ENCODE data around the gene UBXN2A. TPM values are rescaled to one million over a fixed set of nuclear protein-coding genes. Genes with fewer than 3 reads are reported as not detected.

Gene UBXN2A
- total RNA-seq, 1 experiment from 2014 or later: 12.0 TPM

DNA sequence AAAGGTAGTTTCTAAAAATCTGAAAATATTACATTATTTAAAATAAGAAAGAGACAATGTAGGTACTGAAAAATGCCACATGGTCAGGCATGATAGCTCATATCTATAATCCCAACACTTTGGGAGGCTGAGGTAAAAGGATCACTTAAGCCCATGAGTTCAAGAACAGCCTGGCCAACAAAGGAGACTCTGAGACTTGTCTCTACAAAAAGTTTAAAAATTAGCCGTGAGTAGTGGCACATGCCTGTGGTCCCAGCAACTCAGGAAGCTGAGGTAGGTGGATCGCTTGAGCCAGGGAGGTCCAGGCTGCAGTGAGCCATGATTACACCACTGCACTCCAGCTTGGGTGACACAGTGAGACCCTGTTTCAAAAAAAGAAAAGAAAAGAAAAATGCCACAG, 35.1 kb upstream of the UBXN2A start:
- no peaks in the 10 kb centered on the region for H3K9me3 ChIP-seq (ENCODE audit: low read length)
- H3K4me1 ChIP-seq (ENCODE audit: low read length): peaks cover 35% of the 10 kb centered on the region
- peak overlapping the region; percentile 77 for H3K27ac ChIP-seq (ENCODE audit: low read length)
- H3K4me3 ChIP-seq (ENCODE audit: low read length): no peak overlapping the region
- no peaks in the 10 kb centered on the region for H3K9me2 ChIP-seq (replicated peaks; ENCODE audit: insufficient read depth, low read length)
- H3K4me2 ChIP-seq (ENCODE audit: low read depth, low read length, poor library complexity, severe bottlenecking): peak overlapping the region; percentile 69
- no peak for DNase-seq
- no peaks in the 10 kb centered on the region for H3K36me3 ChIP-seq (ENCODE audit: insufficient read depth, low read length)
- no peaks in the 10 kb centered on the region for H4K20me1 ChIP-seq (ENCODE audit: insufficient read depth, low read depth, low read length)
- H3K9ac ChIP-seq (ENCODE audit: low read length): peak overlapping the region; percentile 32
- no peaks in the 10 kb centered on the region for H3K27me3 ChIP-seq (ENCODE audit: low read length)
- H3K79me2 ChIP-seq (ENCODE audit: low read length): peaks cover 70% of the 10 kb centered on the region
- H2AFZ ChIP-seq (ENCODE audit: low read length): no peak overlapping the region

DNA sequence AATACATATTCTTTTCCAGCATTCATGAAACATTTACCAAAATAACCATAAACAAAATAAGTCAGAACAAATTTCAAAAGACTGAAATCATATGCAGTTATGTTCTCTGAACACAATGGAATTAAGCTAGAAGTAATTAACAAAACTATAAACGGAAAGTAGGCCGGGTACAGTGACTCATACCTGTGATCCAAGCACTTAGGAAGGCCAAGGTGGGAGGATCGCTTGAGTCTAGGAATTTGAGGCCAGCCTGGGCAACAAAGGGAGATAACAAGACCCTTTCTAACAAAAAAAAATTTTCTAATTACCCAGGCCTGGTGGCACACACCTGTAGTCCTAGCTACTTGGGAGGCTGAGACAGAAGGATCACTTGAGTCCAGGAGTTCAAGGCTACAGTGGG, 28.2 kb upstream of the UBXN2A start:
- no peaks in the 10 kb centered on the region for H4K20me1 ChIP-seq (ENCODE audit: insufficient read depth, low read depth, low read length)
- H3K4me3 ChIP-seq (ENCODE audit: low read length): no peak overlapping the region
- no peak overlapping the region for H2AFZ ChIP-seq (ENCODE audit: low read length)
- peaks cover 75% of the 10 kb centered on the region for H3K79me2 ChIP-seq (ENCODE audit: low read length)
- H3K36me3 ChIP-seq (ENCODE audit: insufficient read depth, low read length): no peaks in the 10 kb centered on the region
- no peak overlapping the region for H3K4me2 ChIP-seq (ENCODE audit: low read depth, low read length, poor library complexity, severe bottlenecking)
- no peak overlapping the region for H3K9ac ChIP-seq (ENCODE audit: low read length)
- no peaks in the 10 kb centered on the region for H3K27me3 ChIP-seq (ENCODE audit: low read length)
- peaks cover 12% of the 10 kb centered on the region for H3K4me1 ChIP-seq (ENCODE audit: low read length)
- no peaks in the 10 kb centered on the region for H3K9me3 ChIP-seq (ENCODE audit: low read length)
- no peak overlapping the region for H3K27ac ChIP-seq (ENCODE audit: low read length)
- DNase-seq: peak; percentile 24
- H3K9me2 ChIP-seq (replicated peaks; ENCODE audit: insufficient read depth, low read length): no peaks in the 10 kb centered on the region

DNA sequence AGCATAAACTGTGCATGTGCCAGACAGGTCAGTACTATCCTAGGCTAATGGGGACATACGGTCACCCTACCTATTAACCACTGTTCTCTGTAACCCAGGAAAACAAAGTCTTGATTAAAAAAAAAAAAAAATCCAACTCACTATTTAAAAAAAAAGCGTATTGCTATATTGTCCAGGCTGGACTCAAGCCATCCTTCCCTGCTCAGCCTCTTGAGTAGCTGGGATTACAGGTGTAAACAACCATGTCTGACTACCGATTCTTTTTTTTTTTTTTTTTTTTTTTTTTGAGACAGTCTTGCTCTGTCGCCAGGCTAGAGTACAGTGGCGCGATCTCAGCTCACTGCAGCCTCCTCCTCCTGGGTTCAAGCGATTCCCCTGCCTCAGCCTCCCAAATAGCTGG, 24.9 kb upstream of the UBXN2A start:
- Histone ChIP-seq H3K4me1 (ENCODE audit: low read length) (peaks cover 21% of the 10 kb centered on the region), H3K9me2 (replicated peaks; ENCODE audit: insufficient read depth, low read length) (no peaks in the 10 kb centered on the region), H4K20me1 (ENCODE audit: insufficient read depth, low read depth, low read length) (no peaks in the 10 kb centered on the region), H3K36me3 (ENCODE audit: insufficient read depth, low read length) (no peaks in the 10 kb centered on the region), H2AFZ (ENCODE audit: low read length) (no peak overlapping the region), H3K27me3 (ENCODE audit: low read length) (no peaks in the 10 kb centered on the region), H3K27ac (ENCODE audit: low read length) (no peak overlapping the region), H3K4me3 (ENCODE audit: low read length) (no peak overlapping the region), H3K79me2 (ENCODE audit: low read length) (peaks cover 97% of the 10 kb centered on the region), H3K4me2 (ENCODE audit: low read depth, low read length, poor library complexity, severe bottlenecking) (no peak overlapping the region), H3K9me3 (ENCODE audit: low read length) (no peaks in the 10 kb centered on the region), H3K9ac (ENCODE audit: low read length) (no peak overlapping the region)
- no peak for DNase-seq

DNA sequence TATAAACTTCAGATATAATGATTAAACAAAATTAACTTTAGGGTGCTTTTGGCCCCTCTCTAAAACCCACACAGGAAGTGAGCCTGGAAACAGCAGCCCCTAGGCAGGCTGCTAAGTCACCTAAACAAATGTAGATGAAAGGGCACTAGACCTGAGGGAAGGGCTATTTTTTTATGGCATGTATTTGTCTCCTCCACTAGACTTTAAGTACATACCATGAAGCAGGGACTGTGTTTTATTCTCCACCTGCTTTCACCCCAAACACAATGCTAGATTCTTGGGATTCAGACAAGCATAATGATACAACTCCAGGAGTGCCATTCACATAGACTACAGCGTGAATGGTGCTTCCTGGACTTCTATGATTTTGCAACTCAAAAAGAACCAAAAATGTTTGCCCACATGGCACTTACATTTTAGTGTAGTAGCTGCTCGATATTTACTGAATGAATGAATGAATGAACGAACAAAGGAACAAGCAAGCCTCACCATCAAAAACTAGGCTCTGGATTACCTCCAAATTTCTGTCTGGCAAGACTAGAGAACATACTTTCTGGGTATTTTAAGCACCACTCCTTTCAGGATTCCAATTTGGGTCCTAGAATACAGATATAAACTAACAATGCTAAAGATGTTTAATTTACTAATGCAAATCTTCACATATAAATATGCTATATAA, 23.4 kb upstream of the UBXN2A start:
- DNase-seq: peak; percentile 64
- Histone ChIP-seq H3K36me3 (ENCODE audit: insufficient read depth, low read length) (no peaks in the 10 kb centered on the region), H3K79me2 (ENCODE audit: low read length) (peaks cover 98% of the 10 kb centered on the region), H3K4me3 (ENCODE audit: low read length) (no peak overlapping the region), H3K9me3 (ENCODE audit: low read length) (no peaks in the 10 kb centered on the region), H3K27ac (ENCODE audit: low read length) (peak overlapping the region; percentile 78), H3K4me2 (ENCODE audit: low read depth, low read length, poor library complexity, severe bottlenecking) (peak overlapping the region; percentile 52), H3K9me2 (replicated peaks; ENCODE audit: insufficient read depth, low read length) (no peaks in the 10 kb centered on the region), H3K27me3 (ENCODE audit: low read length) (no peaks in the 10 kb centered on the region), H3K4me1 (ENCODE audit: low read length) (peaks cover 29% of the 10 kb centered on the region), H2AFZ (ENCODE audit: low read length) (no peak overlapping the region), H4K20me1 (ENCODE audit: insufficient read depth, low read depth, low read length) (0 out of 2 replicates have a peak, but pooled peaks cover 6% of the 10 kb centered on the region), H3K9ac (ENCODE audit: low read length) (peak overlapping the region; percentile 34)

DNA sequence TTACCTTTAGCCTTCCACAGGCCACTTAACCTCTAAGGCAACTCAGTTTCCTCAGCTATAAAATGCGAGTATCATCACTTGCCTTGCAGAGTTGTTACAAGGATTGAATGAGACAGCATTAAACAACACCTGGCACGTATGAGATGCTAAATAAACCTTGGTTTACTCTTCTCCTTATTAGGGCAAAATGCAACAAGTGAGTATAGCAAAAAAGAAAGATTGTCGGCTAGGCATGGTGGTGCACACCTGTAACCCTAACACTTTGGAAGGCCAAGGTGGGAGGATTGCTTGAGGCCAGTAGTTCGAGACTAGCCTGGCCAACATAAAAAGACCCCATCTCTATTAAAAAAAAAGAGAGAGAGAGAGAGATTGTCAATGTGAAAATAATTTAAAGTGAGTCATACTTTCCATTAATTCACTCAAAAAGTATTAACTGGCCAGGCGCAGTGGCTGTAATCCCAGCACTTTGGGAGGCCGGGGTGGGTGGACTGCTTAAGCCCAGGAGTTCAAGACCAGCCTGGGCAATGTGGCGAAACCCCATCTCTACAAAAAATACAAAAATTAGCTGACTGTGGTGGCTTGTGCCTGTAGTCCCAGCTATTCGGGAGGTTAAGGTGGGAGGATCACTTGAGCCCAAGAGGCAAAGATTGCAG, 21.3 kb upstream of the UBXN2A start:
- Histone ChIP-seq H3K4me2 (ENCODE audit: low read depth, low read length, poor library complexity, severe bottlenecking) (no peak overlapping the region), H3K9me3 (ENCODE audit: low read length) (no peaks in the 10 kb centered on the region), H3K4me3 (ENCODE audit: low read length) (no peak overlapping the region), H4K20me1 (ENCODE audit: insufficient read depth, low read depth, low read length) (0 out of 2 replicates have a peak, but pooled peaks cover 6% of the 10 kb centered on the region), H3K27me3 (ENCODE audit: low read length) (no peaks in the 10 kb centered on the region), H2AFZ (ENCODE audit: low read length) (no peak overlapping the region), H3K79me2 (ENCODE audit: low read length) (peaks cover 97% of the 10 kb centered on the region), H3K27ac (ENCODE audit: low read length) (no peak overlapping the region), H3K9me2 (replicated peaks; ENCODE audit: insufficient read depth, low read length) (no peaks in the 10 kb centered on the region), H3K9ac (ENCODE audit: low read length) (no peak overlapping the region), H3K36me3 (ENCODE audit: insufficient read depth, low read length) (no peaks in the 10 kb centered on the region), H3K4me1 (ENCODE audit: low read length) (peaks cover 47% of the 10 kb centered on the region)
- peak; percentile 31 for DNase-seq

DNA sequence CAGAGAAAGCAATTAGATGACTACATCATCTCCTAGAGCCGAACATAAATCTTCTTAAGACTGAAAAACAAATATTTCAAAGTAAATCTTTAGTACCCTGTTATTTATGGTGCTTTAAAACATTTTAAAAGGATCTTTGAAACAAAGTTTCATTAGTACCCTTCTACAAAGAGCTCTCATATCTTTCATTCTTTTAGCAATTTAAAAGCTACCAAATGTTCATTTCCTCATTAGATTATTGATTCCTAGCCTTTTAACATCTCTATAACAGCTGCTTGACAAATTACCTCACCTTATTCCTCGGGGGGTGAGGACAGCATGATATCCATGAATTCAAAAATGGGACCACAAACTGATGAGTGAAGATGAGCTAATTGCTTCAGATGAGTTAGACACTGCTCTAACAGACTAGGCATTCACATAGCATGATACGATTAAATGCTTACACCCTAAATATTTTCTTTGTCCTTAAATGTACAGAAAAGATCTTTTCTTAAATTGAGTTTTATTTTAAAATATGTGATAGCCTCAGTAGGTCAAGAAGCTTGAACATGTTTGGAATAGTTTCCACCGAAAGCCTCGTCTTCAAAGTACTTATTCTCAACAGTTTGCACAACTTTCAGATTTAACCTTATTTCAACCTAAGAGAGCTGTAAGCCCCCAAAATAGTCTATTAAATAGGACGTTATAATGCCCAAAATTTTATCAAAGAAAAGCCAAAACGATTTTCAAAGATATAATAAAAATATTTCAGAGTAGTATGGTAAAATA, 15.5 kb upstream of the UBXN2A start:
- H3K4me2 ChIP-seq (ENCODE audit: low read depth, low read length, poor library complexity, severe bottlenecking): peak overlapping the region; percentile 97
- peak overlapping the region; percentile 96 for H3K9ac ChIP-seq (ENCODE audit: low read length)
- peaks cover 56% of the 10 kb centered on the region for H3K4me1 ChIP-seq (ENCODE audit: low read length)
- H4K20me1 ChIP-seq (ENCODE audit: insufficient read depth, low read depth, low read length): peaks cover 19% of the 10 kb centered on the region; the same call in 1 of the 2 replicates
- H3K79me2 ChIP-seq (ENCODE audit: low read length): peaks cover 77% of the 10 kb centered on the region
- DNase-seq: peak; percentile 50
- peak overlapping the region; percentile 94 for H3K4me3 ChIP-seq (ENCODE audit: low read length)
- peak overlapping the region; percentile 85 for H3K27ac ChIP-seq (ENCODE audit: low read length)
- H3K9me3 ChIP-seq (ENCODE audit: low read length): no peaks in the 10 kb centered on the region
- no peaks in the 10 kb centered on the region for H3K36me3 ChIP-seq (ENCODE audit: insufficient read depth, low read length)
- H3K9me2 ChIP-seq (replicated peaks; ENCODE audit: insufficient read depth, low read length): no peaks in the 10 kb centered on the region
- H2AFZ ChIP-seq (ENCODE audit: low read length): no peak overlapping the region
- no peaks in the 10 kb centered on the region for H3K27me3 ChIP-seq (ENCODE audit: low read length)

DNA sequence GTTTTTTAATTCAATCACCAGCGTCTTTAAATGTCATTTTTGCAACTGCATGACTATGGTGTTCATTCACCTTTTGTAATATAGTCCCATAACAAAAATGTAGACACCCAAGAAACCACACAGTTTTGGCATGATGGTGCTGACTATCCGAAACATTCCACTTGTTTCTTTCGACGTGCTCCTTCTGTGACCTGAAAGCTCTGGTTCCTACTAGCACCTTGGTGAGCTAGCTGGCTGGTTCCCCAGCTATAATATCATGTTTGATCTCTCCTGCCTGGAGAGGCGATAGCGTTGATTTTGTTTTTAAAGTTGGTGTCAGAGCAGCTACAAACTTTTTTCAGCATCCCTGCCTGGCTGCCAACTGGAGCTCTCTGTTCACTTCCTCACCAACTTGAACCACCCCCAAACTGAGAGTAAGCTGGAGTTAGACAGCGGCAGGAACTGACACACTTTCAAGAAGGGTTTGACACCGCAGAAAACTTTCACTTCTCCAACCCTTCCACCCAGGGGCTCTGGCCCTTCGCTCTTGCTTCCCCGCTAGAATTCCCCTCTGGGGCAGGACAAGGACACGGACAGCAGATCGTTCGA, 14.5 kb upstream of the UBXN2A start:
- Histone ChIP-seq H4K20me1 (ENCODE audit: insufficient read depth, low read depth, low read length) (peaks cover 19% of the 10 kb centered on the region; the same call in 1 of the 2 replicates), H3K9me2 (replicated peaks; ENCODE audit: insufficient read depth, low read length) (no peaks in the 10 kb centered on the region), H3K36me3 (ENCODE audit: insufficient read depth, low read length) (no peaks in the 10 kb centered on the region), H3K9me3 (ENCODE audit: low read length) (no peaks in the 10 kb centered on the region), H3K4me2 (ENCODE audit: low read depth, low read length, poor library complexity, severe bottlenecking) (peak overlapping the region; percentile 97), H2AFZ (ENCODE audit: low read length) (no peak overlapping the region; the same call in 1 of the 2 replicates), H3K4me1 (ENCODE audit: low read length) (peaks cover 56% of the 10 kb centered on the region), H3K27me3 (ENCODE audit: low read length) (no peaks in the 10 kb centered on the region), H3K4me3 (ENCODE audit: low read length) (peak overlapping the region; percentile 94), H3K9ac (ENCODE audit: low read length) (peak overlapping the region; percentile 96), H3K79me2 (ENCODE audit: low read length) (peaks cover 67% of the 10 kb centered on the region), H3K27ac (ENCODE audit: low read length) (peak overlapping the region; percentile 85)
- DNase-seq: peak; percentile 93
